Peyer's patch (tissue), 4 donors: ENCODE results near the gene SCYL1. TPM values are rescaled to one million over a fixed set of nuclear protein-coding genes. Genes with fewer than 3 reads are reported as not detected.

Experiments
- DNase-seq, 3 donors: peaks; one replicate each; pipeline ENCODE4 v3.0.0-alpha.2; 2017 to 2019
- H3K27ac ChIP-seq, 4 donors: fragments of 200-600 bp; sonication (generic); one replicate each; pipeline ENCODE4 v1.5.1; 2016 to 2019
- H3K27me3 ChIP-seq, 2 donors: fragments of 200-600 bp; sonication (generic); one replicate each; pipeline ENCODE4 v1.5.1; 2019
- H3K36me3 ChIP-seq, 3 donors: fragments of 200-600 bp; sonication (generic); one replicate each; pipeline ENCODE4 v1.5.1; 2016 to 2019
- H3K4me1 ChIP-seq, 4 donors: fragments of 200-600 bp; sonication (generic); one replicate each; pipeline ENCODE4 v1.5.1; 2016 to 2019
- H3K4me3 ChIP-seq, 4 donors: fragments of 200-600 bp; sonication (generic); 1 replicate in 3 of 4; 2 replicates in 1 of 4; pipeline ENCODE4 v1.5.1; 2016 to 2019; ENCODE audit warnings: mild to moderate bottlenecking in 1 of 4
- H3K9me3 ChIP-seq, 4 donors: fragments of 200-600 bp; sonication (generic); one replicate each; pipeline ENCODE4 v1.5.1; 2016 to 2019; ENCODE audit warnings: mild to moderate bottlenecking in 1 of 4
- CTCF ChIP-seq, 6 experiments: fragments of 450-650 bp in 4 of 6; fragments of 200-600 bp in 2 of 6; sonication (generic) in 1 of 6; IDR thresholded peaks; one replicate each; pipeline ENCODE4 v1.5.1; 2017 to 2019; ENCODE audit warnings: antibody characterized with exemption in 6 of 6, mild to moderate bottlenecking in 3 of 6, moderate library complexity in 1 of 6
- POLR2A ChIP-seq, 2 donors: fragments of 450-650 bp; IDR thresholded peaks; one replicate each; pipeline ENCODE4 v1.5.1; 2017; ENCODE audit warnings: antibody characterized with exemption in 2 of 2, mild to moderate bottlenecking in 2 of 2, moderate library complexity in 2 of 2
- total RNA-seq, 4 donors: library from RNA; depleted of rRNA; stranded (reverse); fragments of >200 nt; gene quantifications; one replicate each; pipeline ENCODE4 v1.1.0, GENCODE V29; 2016

The SCYL1 gene
- total RNA-seq, 4 donors from 2014 or later = 73.4 to 88.1 (median 79.0) TPM

DNA sequence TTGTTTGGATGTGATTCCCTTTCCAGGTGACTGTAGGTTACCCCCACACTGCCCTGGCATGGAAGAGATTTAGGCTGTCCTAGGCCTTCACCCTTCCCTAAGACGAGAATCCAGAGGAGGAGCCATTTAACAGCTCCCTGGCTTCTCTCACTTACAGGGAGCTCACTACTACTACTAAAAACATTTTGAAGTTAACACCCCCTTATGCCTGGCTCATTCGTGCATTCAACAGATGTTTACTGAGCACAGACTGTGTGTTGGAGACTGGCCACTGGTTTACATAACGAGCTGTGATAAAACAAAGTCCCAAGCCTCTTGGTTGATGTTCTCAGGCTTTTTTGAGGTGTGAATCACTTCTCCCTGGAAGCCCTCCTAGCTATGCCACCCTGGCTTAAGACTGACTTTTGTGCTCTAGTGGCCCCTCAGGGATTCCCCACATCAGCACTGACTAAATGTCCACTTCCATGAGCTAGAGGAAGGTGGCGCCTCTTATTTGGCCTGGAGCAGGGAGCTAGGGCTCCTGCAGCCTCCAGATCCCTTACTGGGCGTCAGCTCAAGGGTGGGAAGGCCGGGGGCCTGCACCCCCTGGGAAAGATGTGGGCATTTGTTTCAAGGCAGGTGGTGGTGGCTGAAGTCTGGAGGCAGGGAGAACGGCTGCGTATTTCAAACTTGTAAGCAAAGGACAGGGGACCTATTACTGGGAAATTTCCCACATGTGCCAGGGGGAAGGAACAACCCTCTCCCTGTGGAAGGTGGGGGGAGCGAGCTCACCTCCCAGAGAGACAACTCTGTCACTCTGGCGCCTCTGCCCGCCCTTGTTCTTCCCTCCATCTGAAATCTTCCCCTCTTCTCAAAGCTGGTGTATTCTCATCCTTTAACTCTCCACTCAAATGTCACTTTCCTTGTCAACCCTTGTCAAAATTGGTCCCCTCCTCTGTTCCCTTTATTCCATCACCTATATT, 45.4 kb upstream of the SCYL1 start:
- H3K27me3 ChIP-seq = no peaks in the 10 kb centered on the region
- peak in 1 of 3 donors; percentile 68 for DNase-seq
- no peaks in the 10 kb centered on the region for H3K9me3 ChIP-seq
- peak overlapping the region in 2 of 4 donors; percentile 14 to 68 for H3K4me3 ChIP-seq
- H3K27ac ChIP-seq = peak overlapping the region; percentile 98 to 100 (median 99)
- TF ChIP-seq CTCF (IDR thresholded peaks at IDR 0.05) (peak in 4 of 6 experiments; percentile 7 to 23 (median 16)), POLR2A (IDR thresholded peaks at IDR 0.05) (peak in 1 of 2 donors; percentile 45)
- H3K4me1 ChIP-seq = peaks cover 0 to 44% (median 2%) of the 10 kb centered on the region in 4 donors
- no peaks in the 10 kb centered on the region for H3K36me3 ChIP-seq

DNA sequence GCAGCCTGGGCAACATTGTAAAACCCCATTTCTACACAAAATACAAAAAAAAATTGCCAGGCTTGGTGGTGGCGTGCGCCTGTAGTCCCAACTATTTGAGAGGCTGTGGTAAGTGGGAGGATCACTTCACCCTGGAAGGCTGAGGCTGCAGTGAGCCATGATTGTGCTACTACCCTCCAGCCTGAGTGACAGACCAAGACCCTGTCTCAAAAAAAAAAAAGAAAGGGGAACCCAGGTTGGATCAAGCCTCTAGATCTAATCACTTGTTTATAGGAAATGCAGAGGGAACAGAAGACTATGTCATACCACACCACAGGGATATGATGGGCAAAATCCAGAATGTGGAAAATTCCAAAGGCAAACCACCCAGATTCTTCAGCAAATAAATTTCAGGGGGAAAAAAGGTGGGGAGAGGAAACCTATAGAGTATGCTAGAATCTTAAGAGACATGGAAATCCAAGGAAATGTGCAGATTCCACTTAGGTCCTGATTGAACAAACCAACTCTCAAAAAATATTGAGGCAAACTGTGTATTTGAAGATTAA, 42.5 kb upstream of the SCYL1 start:
- no peak for DNase-seq
- Histone ChIP-seq H3K36me3 (no peaks in the 10 kb centered on the region), H3K27ac (peak overlapping the region in 1 of 4 donors; percentile 40), H3K4me1 (peaks cover 0 to 43% (median 3%) of the 10 kb centered on the region in 4 donors), H3K27me3 (no peaks in the 10 kb centered on the region), H3K4me3 (no peak overlapping the region), H3K9me3 (no peaks in the 10 kb centered on the region)
- no peak for TF ChIP-seq POLR2A (IDR thresholded peaks at IDR 0.05)
- TF ChIP-seq CTCF (IDR thresholded peaks at IDR 0.05) = no peak

DNA sequence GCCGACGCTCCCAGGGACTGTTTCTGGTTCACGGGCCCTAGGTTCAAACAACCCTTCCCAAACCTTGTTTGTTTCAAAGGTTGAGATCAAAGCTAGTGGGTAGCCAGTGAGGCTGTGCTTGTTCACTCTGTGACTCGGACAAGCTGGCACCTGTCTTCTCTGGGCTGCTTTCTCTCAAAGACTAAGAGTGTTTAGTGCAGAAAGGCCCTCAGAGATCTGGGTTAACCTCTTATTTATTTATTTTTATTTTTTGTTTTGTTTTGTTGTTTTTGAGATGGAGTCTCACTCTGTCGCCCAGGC, 39.0 kb upstream of the SCYL1 start:
- Histone ChIP-seq H3K4me1 (peaks cover 0 to 53% (median 25%) of the 10 kb centered on the region in 4 donors), H3K4me3 (no peak overlapping the region), H3K27ac (peak overlapping the region in 2 of 4 donors; percentile 27 to 99), H3K27me3 (no peaks in the 10 kb centered on the region), H3K9me3 (no peaks in the 10 kb centered on the region), H3K36me3 (no peaks in the 10 kb centered on the region)
- peak in 2 of 3 donors; percentile 7 to 34 for DNase-seq
- TF ChIP-seq POLR2A (IDR thresholded peaks at IDR 0.05) (no peak), CTCF (IDR thresholded peaks at IDR 0.05) (no peak)

GRCh38 chr11:65486570-65487466, 38.1 kb upstream of the SCYL1 start:
- H3K4me3 ChIP-seq = no peak overlapping the region
- peak overlapping the region; percentile 38 to 99 (median 74) for H3K27ac ChIP-seq
- no peaks in the 10 kb centered on the region for H3K9me3 ChIP-seq
- no peaks in the 10 kb centered on the region for H3K27me3 ChIP-seq
- peak in 2 of 3 donors; percentile 16 to 22 for DNase-seq
- peaks cover 0 to 57% (median 32%) of the 10 kb centered on the region in 4 donors for H3K4me1 ChIP-seq
- no peaks in the 10 kb centered on the region for H3K36me3 ChIP-seq
- TF ChIP-seq POLR2A (IDR thresholded peaks at IDR 0.05) = no peak
- no peak for TF ChIP-seq CTCF (IDR thresholded peaks at IDR 0.05)
